ENCODE data around the gene STK10.

DNA sequence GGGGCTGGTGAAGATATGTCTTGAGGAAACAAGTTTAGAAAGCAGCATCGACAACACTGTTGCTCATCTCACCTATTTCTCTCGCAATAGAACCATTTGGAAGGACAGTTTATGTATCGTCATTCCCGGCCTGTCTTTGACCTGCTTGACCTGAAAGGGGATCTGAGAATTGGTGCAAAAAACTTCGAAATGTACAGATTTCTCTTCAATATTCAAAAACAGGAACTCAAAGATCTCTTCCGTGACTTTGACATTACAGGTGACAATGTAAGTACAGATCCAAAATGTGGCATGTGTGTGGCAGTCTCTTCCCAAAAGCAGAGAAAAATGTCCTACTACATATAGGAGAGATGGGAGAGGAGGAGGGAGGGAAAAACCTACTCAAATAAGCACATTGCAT, 12.5 kb upstream of the STK10 start:
- TF ChIP-seq YY1 (IDR thresholded peaks at IDR 0.05; ENCODE audit: insufficient read depth, insufficient read length) (no peak), SUZ12 (IDR thresholded peaks at IDR 0.05; ENCODE audit: extremely low read depth, insufficient read depth, insufficient read length) (no peak), ZNF274 (IDR thresholded peaks at IDR 0.05; ENCODE audit: low read depth, low read length) (no peak)
